GM21528 (cell line): ENCODE measurements around the gene CLDN3.

Experiments used
- ATAC-seq: cut with Tn5 transposase; IDR thresholded peaks from one replicate; pipeline ENCODE4 v1.9.1; 2021; ENCODE audit warnings: mild to moderate bottlenecking, moderate library complexity; ENCODE audit not compliant: unreplicated experiment, low FRiP score

Gene CLDN3

DNA sequence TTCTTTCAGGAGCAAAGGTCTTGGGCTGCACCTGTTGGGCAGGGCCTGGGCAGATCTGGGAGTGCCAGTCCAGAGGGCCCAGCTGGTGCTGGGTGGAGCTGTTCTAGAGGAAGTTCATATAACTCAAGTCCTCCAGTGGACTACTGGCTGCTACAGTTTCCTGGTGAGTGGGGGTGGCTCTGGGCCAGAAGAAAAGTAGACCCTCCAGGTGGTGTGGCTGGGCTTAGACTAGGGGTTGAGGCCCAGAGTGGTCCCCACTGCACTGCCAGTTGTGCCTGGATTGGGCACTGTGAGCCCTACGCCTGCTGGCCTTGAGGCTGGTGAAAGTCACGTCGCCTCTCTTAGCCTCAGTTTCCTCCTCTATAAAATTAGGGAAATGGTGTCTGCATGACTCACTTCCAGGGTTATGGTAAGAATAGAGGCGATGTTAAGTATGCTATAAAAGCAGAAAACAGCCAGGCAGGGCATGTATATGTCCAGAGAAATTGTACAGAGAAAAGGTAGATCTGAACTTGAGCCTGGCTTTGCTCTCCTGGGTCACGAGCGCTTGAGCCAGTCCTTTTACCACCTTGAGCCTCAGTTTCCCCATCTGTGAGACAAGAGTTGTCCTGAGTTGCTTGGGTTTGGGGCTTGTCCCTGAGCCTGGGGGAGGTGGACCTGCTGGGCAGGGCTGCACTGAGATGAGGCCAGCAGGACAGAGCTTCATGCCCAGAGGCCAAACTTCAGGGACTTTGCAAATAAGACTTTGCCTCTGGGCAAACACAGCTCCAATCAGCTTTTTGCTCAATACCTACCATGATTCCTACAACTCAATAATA lies 3.8 kb upstream of the CLDN3 start:
- ATAC-seq = no peak

DNA sequence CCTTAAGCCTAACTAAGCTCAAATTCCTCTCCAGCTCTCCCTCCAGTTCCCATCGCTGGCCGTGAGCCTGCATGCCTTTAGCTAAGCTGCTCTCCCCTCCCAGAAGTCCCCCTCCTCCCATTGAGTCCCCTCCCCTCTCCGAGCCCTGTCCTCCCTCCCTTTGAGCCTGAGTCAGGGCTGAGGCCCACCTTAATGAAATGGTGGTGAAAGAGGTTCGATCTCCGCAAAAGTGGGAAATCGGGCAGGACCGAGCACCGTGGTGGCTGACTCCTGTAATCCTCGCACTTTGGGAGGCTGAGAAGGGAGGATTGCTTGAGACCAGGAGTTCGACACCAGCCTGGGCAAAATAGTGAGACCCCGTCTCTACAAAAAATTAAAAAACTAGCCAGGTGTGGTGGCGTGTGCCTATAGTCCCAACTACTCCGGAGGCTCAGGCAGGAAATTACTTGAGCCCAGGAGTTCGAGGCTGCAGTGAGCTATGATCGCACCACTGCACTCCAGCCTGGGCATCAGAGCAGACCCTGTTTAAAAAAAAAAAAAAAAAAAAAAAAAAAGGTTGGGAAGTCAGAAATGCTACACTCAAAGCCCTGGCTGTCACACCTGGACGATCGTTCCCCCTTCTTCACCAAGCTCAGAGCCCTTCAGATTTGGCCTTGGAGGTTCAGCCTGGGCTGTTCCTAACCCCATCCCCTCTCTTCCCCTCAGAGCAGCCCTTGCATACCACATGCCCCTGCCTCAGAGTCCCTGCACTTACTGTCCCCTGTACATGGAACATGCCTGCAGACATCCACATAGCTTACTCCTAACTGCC lies 995 bp upstream of the CLDN3 start:
- ATAC-seq = no peak

DNA sequence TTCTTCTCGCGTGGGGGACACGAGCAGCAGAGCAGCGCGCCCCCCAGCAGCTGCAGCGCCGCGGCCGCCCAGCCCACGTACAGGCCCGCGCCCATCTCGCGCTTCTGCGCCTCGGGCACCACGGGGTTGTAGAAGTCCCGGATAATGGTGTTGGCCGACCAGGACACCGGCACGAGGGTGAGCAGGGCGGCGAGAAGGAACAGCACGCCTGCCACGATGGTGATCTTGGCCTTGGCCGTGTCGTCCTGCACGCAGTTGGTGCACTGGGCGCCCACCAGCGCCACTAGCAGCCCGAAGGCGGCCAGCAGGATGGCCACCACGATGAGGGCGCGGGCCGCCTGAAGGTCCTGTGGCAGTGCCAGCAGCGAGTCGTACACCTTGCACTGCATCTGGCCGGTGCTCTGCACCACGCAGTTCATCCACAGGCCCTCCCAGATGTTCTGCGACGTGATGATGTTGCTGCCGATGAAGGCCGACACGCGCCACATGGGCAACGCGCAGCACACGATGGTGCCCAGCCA lies 529 bp downstream of the CLDN3 start:
- ATAC-seq = no peak

DNA sequence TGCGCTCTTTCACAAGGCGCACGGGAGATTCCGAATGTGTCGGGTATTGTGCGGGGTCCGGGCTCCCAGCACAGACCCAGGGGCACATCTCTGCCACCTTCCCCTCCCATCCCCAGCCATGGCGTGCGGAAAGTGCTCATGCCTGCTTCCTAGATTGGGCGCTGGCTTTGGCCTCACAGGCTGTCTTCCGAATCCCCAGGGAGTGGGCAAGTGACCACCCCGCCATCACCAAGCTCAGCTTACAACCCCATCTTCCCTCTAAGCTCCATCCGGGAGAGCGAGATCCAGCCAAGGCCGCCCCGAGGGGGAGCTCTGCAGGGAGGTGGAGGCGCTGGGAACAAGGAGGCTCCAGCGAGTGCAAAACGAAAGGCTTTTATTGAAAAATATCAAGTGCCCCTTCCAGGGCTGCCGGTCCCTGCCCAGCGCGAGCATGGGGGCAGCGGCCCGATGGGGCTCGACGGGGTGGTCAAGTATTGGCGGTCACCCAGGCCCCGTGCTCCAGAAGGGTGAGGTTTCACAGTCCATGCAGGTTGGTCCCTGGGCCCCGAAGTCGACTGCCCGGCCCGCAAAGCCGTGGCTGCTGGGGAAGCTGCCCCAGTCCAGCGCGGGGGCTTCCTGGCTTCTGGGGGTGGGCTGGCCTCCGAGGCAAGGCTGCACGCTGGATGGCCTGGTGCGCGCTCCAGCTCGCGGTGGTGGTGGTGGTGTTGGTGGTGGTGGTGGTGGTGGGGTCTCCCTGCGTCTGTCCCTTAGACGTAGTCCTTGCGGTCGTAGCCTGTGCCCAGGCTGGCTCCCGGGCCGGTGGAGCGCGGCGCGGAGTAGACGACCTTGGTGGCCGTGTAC lies 1.2 kb downstream of the CLDN3 start:
- no peak for ATAC-seq

DNA sequence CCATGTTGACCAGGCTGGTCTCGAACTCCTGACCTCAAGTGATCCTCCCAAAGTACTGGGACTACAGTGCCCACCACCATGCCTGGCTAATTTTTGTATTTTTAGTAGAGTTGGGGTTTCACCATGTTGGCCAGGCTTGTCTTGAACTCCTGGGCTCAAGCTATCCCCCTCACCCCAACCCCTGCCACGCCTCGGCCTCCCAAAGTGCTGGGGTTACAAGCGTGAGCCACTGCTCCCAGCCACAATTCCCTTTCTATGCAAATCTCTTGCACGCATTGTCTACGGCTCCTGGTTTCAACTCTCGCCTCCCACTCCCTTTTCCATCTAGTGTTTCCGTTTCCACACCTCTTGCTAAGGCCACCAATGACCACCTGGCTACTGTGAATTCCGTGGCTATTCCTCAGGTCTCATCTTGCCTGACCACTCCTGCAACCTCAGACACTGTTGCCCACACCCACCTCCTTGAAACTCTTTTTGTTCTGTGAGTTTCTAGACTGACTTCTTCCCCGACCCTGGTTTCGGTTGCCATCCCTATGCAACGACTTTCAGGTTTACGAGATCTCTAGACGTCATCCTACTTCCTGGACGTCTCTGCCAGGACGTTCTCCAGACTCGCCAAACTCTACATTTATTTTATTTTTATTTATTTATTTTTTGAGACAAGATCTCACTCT lies 3.4 kb downstream of the CLDN3 start:
- ATAC-seq = no peak

DNA sequence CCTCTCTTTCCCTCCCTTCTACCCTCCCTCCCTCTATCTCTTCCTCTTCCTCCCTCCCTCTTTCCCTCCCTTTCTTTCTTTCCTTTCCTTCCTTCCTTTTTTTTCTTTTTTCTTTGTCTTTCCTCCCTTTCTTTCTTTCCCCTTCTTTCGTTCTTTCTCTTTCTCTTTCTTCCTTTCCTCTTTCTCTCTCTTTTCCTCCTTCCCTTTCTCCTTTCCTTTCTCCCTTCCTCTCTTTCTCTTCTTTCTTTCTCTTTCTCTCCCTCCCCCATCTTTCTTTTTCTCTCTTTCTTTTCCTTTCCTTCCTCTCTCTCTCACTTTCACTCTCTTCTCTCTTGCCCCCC lies 7.4 kb downstream of the CLDN3 start:
- no peak for ATAC-seq

DNA sequence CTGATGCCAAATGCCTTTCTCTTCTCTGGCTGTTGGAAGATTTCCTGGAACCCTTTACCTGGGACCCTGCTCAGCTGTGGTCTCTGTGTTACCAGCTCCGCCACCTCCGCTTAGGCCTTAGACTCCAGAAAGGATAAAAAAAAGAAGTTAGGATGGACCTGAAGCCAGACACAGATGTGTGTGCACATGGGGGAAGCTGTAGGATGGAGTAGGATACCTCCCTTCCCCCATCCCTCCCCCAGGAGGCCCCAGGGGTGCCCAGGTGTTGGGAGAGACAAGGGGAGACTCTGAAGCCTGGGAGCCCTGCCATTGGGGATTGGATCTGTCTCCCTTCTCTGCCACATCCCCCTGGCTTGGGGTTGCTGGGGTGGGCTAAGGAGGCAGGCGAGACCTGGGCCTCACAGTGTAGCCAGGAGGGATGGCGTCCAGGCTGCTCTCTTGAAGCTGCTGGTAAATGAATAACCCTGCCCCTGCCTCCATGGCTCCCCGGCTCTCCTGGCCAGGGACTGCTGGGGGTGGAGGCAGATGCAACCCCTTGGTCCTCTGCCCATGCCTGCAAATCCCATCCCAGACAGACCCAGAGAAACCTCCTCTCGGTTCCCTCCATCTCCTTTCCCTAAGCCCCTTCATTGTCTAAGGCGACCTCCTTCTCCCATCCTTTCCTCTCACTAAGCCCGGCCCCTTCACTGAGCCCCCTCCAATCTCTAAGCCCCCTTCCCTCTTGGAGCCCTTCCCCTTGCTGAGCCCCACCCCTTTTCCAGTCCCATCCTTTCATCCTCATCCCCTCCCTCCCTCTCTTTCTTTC lies 8.0 kb downstream of the CLDN3 start:
- no peak for ATAC-seq

DNA sequence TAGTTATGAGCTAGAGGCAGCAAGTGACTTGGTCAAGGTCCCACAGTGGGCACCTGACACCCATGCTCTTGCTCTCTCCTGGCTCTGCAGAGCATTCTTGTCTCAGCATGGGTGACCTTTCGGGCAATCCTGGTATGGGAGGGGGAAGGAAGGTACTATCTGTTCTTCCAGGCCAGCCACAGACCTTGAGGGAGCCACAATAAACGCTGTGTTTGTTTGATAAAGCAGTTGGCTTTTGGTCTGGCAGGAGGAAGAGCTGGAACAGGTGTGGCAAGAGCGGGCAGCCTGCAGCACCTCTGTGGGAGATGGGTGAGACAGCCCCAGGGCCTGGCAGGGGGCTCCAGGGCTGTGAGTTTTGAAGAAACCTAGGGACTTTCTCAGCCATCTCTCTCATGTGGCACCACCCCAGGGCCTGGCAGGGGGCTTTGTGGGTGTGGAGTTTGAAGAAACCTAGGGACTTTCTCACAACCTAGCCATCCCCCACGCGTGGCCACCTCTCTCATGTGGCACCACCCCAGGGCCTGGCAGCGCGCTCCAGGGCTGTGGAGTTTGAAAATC lies 11.4 kb downstream of the CLDN3 start:
- ATAC-seq = no peak

DNA sequence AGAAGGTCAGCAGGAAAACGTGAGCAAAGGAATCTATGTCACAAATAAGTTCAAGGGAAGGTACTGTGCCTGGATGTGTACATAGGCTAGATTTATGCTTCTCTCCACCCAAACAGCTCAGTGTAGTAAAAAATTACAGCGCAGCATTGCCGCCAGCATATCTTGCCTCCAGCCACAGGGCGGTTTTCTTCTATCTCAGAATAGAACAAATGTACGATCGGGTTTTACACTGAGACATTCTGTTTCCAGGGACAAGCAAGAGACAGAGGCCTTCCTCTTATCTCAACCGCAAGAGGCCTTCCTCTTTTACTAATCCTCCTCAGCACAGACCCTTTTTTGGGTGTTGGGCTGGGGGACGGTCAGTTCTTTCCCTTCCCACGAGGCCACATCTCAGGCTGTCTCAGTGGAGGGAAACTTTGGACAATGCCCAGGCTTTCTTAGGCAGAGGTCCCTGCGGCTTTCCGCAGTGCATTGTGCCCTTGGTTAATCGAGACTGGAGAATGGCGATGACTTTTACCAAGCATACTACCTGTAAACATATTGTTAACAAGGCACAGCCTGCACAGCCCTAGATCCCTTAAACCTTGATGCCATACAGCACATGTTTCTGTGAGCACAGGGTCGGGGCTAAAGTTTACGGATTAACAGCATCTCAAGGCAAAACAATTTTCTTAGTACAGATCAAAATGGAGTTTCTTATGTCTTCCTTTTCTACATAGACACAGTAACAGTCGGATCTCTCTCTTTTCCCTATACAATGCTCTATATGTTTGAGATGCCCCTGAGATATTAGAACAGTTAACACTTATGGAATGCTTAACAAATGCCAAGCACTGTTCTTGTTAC lies 19.9 kb downstream of the CLDN3 start:
- no peak for ATAC-seq

DNA sequence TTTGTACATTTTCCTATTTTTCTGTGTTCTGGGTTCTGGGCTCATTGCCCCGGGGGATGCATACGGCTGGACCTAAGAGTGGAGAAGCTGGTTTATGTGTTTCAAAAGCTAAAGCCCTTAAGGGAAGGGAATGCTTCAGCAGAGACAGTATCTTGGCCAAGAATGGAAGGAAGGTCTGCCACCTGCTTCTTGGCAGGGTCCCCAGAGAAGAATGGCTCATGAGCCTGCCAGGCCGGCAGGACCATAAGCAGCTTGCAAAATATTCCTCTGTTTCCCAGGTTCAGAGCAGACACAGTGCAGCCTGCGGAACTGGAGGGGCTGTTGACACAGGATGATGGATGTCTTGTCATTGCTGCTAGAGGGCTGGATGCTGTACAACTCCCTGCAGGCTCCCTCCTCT lies 23.7 kb downstream of the CLDN3 start:
- ATAC-seq = no peak

DNA sequence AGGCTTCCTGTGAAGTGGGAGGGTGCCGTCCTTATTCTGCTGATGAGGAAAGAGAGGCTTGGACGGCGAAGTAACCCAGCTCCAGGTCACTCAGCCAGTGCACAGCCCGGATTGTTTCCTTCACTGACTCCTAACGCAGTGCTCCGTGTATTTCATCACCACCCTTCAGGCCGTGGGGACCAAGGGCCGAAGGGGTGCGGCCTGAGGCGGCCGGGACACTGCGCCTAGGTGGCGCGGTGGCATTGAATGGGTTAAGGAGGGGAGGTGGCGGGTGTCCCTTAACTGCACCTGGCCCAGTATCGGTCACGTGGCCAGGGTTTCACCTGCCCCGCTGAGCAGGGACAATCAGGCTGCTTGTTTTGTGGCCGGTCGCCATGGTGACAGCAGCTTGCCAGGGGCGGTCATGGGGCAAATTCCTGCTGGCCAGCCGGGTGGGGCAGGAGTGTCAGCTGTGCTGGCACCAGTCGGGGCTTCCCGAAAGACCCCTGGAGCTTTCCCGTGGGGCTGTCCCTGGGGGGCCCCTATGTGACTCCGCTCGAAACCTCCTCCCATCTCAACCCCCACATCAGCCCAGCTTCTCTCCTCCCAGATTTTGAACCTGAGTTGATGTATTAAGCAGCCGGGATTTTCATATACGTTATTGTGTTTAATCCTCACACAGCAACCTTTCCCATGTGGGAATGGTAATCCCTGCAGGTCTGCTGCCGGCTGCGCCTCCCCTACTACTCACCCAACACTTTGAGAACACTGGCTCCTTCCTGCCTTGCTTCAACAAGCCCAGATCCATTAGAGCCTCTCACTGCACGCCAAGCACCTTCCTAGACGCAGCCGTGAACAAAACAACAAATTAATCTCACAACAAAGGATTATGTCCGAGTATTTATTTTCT lies 27.1 kb downstream of the CLDN3 start:
- no peak for ATAC-seq

DNA sequence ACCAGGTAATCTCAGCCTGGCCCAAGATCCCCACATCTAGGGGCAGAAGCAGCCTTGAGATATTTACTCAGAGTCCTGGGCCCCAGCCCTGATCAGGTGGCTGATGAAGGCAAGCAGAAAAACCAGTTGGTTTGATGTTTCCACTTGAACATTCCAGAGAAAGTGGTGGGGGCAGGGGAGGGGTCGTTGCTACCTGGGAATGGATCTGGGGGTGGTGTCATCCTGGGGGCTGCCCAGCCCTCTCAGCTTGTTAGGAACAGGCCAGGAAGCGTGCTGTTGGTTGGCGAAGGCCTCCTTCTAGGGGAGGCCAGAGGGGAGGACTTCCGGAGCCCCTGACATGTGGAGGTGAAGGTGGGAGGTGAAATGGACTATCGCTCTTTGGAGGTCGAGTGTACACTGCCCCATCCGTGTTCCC lies 27.7 kb downstream of the CLDN3 start:
- no peak for ATAC-seq

DNA sequence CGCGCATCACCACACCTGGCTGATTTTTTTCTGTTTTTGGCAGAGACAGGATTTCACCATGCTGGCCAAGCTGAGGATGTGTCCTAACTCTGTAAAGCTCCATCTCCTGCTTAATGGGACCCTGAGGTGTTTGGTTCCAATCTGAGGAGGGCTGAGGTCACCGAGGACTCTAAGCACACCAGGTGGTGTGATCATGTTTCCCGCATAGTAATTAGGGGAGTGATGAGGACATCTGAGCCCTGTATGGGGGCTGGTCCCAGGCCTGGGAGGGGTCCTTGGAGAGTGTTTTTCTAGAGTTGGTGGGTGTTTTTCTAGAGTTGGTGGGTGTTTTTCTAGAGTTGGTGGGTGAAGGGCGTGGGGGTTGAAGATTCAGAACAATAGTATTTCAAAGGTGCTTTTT lies 28.5 kb downstream of the CLDN3 start:
- no peak for ATAC-seq

DNA sequence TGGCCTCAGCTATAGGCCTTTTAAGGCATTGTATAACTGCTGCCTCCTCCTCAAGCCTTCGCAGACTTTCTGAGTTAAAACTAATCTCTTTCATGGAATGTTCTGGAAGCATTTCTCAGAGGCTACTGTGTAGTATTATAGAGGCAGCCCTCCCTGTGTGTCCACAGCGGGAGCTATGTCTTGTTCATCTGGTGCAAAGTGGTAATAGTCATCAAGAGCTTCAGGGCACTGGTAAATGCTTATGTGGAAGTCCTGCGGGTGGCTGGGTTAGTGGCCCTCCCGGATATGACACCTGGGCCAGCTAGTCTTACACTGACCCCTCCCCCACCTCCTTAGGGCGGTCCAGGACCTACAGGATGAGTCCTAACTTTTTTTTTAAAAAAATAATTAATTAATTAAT lies 29.3 kb downstream of the CLDN3 start:
- no peak for ATAC-seq

DNA sequence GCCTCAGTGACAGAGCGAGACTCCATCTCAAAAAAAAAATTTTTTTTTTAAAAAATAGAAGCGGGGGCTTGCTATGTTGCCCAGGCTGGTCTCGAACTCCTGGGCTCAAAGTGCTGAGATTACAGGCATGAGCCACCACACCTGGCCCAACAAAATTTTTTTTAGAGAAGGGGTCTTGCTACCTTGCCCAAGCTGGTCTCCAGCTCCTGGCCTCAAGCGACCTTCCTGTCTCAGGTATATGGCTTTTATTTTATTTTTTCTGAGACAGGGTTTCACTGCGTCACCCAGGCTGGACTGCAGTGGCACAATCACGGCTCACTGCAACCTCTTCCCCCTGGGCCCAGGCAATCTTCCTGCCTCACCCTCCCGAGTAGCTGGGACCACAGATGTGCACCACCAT lies 29.9 kb downstream of the CLDN3 start:
- ATAC-seq = no peak

DNA sequence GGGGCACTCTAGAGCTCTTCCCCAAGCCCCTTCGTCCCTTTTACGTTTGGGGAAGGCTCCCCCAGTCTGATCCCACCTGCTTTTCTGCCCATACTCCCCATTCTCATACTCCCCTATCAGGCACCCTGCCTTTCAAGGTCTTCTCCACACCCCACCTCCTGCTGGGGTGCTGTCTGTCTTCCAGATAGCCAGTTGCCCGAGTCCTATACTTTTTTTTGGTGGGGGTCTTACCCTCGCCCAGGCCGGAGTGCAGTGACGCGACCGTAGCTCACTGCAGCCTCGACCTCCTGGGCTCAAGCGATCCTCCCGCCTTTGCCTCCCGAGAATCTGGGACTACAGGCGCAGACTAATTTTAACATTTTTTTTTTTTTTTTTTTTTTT lies 30.7 kb downstream of the CLDN3 start:
- ATAC-seq = no peak

DNA sequence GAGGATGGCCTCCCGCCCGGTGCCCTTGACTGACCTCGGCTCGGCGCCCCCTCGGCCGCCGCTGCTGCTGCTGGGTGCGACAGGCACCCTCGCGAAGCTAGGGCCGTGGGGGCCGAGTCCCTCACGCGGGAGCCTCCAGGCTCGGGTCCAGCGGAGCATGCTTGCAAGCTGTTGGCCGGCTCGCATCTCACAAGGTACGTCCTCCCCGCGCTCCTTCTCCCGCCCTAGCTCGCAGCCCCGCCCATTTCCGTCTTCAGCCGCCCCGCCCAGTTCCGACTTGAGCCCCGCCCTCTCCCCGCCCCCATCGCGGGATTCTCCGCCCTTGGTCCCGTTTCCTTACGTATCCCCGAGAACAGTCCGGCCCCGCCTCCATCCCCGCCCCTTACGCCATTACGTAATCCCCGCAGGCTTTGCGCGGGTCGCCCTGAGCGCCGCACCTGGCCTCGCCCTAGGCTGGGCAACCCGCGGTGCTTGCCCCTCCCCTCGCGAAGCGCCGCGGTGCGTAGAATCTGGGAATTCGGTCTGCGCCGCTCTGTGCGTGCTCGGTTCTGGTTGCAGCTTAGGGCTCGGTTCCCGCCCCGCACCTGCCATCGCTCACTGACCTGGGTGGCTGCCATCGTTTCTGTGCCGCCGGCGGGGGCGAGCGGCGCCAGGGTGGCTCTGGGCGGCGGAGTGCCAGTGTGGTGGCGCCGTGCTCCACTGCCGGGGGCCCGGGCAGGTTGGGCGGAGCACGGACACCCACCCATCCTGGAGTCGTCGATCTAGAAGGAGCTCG lies 31.3 kb downstream of the CLDN3 start, which contains the start of gene ABHD11:
Gene ABHD11, minus strand, starts transcription at position 191 of the 775 bp plus-strand sequence. Its CDS starts 32 bp downstream, at position 159.
- ATAC-seq = peak; percentile 82
